NB4 (cell line): ENCODE data around the gene CORIN.

Experiments used
- DNase-seq: peaks from one replicate; pipeline ENCODE4 v3.0.0; 2010; ENCODE audit warnings: low read depth
- H3K4me3 ChIP-seq: one replicate; pipeline ENCODE4 v1.5.1; 2011; ENCODE audit warnings: mild to moderate bottlenecking, low read depth, low read length, moderate library complexity
- CTCF ChIP-seq: IDR thresholded peaks from one replicate; pipeline ENCODE4 v1.5.1; 2012; ENCODE audit warnings: low read depth, low read length
- MAX ChIP-seq: IDR thresholded peaks from 2 replicates; pipeline ENCODE4 v1.6.1; 2011; ENCODE audit warnings: low read depth, low read length
- MYC ChIP-seq: IDR thresholded peaks from 2 replicates; pipeline ENCODE4 v1.6.1; 2011; ENCODE audit warnings: low read depth, low read length
- POLR2A ChIP-seq: IDR thresholded peaks from 2 replicates; pipeline ENCODE4 v1.6.1; 2011; ENCODE audit warnings: mild to moderate bottlenecking; ENCODE audit not compliant: insufficient read length; ENCODE audit errors: extremely low read depth

Gene CORIN

GRCh38 chr4:47717188-47717587, 120.7 kb downstream of the CORIN start:
- no peak for DNase-seq
- TF ChIP-seq MAX (no peak), MYC (no peak), CTCF (no peak), POLR2A (no peak)
- H3K4me3 ChIP-seq, result no peak overlapping the region

- DNase-seq, result peak; percentile 50
These were observed 122.0 kb downstream of the CORIN start for GRCh38 chr4:47715716-47716416.

GRCh38 chr4:47714269-47714668, 123.6 kb downstream of the CORIN start:
- H3K4me3 ChIP-seq, result no peak overlapping the region
- no peak for DNase-seq
- TF ChIP-seq MYC (no peak), POLR2A (no peak), MAX (no peak), CTCF (no peak)

More at GRCh38 chr4:47715716-47716416, 122.0 kb downstream of the CORIN start:
- TF ChIP-seq MYC (no peak), CTCF (no peak), MAX (no peak), POLR2A (no peak)
- H3K4me3 ChIP-seq, result no peak overlapping the region

GRCh38 chr4:47713129-47713834, 124.6 kb downstream of the CORIN start:
- no peak for DNase-seq
- H3K4me3 ChIP-seq, result no peak overlapping the region
- no peak for TF ChIP-seq MAX
- no peak for TF ChIP-seq POLR2A
- TF ChIP-seq CTCF, result no peak
- TF ChIP-seq MYC, result no peak

- no peak for DNase-seq
- no peak for TF ChIP-seq CTCF
- TF ChIP-seq MAX, result no peak
- no peak for TF ChIP-seq POLR2A
- no peak for TF ChIP-seq MYC
- H3K4me3 ChIP-seq, result no peak overlapping the region
These were observed 126.2 kb downstream of the CORIN start for GRCh38 chr4:47711646-47712045.
